AG09309 (cell line): ENCODE measurements around the gene LPXN.

Experiments used
- DNase-seq: peaks from one replicate; pipeline ENCODE4 v3.0.0-alpha.2; 2010; ENCODE audit warnings: low read depth
- H3K4me3 ChIP-seq: 2 replicates; pipeline ENCODE4 v1.5.1; 2011; ENCODE audit warnings: mild to moderate bottlenecking, low read depth, low read length, moderate library complexity; ENCODE audit not compliant: control insufficient read depth
- CTCF ChIP-seq: IDR thresholded peaks from 2 replicates; pipeline ENCODE4 v1.5.1; 2011; ENCODE audit warnings: mild to moderate bottlenecking, low read depth, low read length, inconsistent platforms; ENCODE audit not compliant: insufficient read depth, control insufficient read depth; ENCODE audit errors: missing control alignments

LPXN gene

DNA sequence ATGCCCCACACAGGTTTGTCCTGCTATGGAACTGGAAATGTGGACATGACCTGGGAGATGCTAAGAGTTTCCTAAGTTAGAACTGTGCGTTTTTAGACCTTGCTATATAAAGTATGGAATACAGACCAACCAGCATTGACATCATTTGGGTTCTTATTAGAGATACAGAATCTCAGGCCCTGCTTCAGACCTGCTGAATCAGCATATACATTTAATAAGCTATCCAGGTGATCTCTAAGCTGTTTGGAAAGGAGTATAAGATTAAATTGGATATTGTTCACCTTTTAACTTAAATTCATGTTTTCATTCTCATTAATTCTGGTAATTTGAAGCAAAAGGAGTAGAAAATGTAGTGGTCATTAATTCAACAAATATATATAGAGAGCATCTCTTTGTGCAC lies 39.9 kb upstream of the LPXN start:
- no peak for DNase-seq
- no peak for TF ChIP-seq CTCF
- no peak overlapping the region for H3K4me3 ChIP-seq

DNA sequence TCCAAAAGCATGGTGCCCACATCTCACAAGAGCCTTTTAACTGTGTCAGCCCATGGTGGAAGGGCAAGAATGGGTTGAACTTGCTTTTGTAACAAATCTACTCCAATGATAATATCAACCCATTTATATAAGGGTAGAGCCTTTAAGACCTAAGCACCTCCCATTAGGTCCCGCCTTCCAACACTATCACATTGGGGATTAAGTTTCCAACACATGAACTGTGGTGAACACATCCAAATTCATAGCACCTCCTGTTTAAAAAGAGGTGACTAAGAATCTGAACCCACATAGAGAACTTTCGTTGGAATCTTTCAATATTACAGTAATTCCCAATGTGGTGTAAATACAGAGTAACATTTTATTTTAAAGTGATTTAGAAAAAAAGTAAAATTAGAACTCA lies 37.6 kb upstream of the LPXN start:
- DNase-seq = no peak
- H3K4me3 ChIP-seq = no peak overlapping the region
- no peak for TF ChIP-seq CTCF

DNA sequence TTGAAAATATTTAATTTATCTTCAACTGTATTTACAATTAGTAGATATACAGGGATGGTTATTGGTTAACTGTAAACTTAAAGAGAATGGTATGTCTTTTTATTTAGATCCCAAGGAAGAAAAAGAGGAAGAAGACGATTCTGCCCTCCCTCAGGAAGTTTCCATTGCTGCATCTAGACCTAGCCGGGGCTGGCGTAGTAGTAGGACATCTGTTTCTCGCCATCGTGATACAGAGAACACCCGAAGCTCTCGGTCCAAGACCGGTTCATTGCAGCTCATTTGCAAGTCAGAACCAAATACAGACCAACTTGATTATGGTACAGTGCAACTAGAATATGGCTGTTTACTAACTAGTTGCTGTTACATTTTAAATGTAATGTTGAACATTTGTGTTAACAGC lies 34.1 kb upstream of the LPXN start:
- H3K4me3 ChIP-seq = no peak overlapping the region
- TF ChIP-seq CTCF = no peak
- DNase-seq = no peak

- no peak overlapping the region for H3K4me3 ChIP-seq
- DNase-seq = no peak
- TF ChIP-seq CTCF = no peak
These were observed 32.7 kb upstream of the LPXN start for GRCh38 chr11:58608331-58608730.

DNA sequence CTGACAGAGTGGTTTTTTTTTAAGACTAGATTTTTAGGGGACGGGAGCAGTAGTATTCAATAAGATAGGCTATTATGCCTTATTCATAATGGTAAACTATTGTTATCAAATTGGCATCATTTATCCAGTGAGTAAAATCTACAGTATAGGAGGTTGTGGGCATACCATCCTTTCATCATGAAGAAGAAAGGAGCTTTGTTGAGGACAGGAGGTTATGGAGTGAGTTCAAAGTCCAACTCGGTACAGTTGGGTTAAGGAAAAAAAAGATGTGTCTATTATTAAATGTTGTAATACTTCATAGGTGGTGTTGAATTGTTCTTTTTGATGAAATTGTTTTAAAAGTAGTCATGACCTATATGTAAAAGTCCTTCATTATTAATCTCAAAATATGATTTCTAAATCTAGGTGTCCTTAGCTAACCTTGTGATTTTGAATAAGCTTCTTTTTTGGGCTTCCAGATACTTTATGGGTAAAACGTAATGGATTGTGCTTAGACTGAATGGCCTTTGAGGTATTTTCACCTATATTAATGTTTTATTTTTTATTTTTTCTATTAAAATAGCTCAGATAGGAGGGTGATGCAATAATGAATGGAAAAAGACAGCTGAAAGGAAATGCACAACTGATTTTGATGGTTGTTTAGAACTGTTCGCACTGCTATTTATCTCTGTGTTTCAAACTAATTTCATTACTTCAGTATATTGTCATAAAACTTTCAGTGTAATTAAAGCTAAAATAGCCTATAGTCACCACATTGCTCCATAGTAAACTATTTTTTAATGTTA lies 31.5 kb upstream of the LPXN start:
- no peak overlapping the region for H3K4me3 ChIP-seq
- no peak for TF ChIP-seq CTCF
- no peak for DNase-seq

- no peak for TF ChIP-seq CTCF
- H3K4me3 ChIP-seq = no peak overlapping the region
These were observed 24.9 kb upstream of the LPXN start for GRCh38 chr11:58600510-58600909.

More at GRCh38 chr11:58600510-58600909, 24.9 kb upstream of the LPXN start:
- no peak for DNase-seq
